HepG2 (cell line): ENCODE measurements around the gene SIRPB2. TPM values are rescaled to one million over a fixed set of nuclear protein-coding genes. Genes with fewer than 3 reads are reported as not detected.

ENCODE experiments used
- ATAC-seq: fragments of 200-7000 bp; cut with Tn5 transposase; 3 replicates; pipeline ENCODE4 v1.9.1; 2020; ENCODE audit warnings: mild to moderate bottlenecking, moderate library complexity
- BruUV-seq: library from RNA; stranded (reverse); fragments of 400-500 nt; replicated peaks from 2 replicates; lab custom pipeline; 2021; lab: Mats Ljungman, UMichigan
- CTCF ChIA-PET: fragments of 300-600 bp; formaldehyde crosslinking; extraction: SDS; loops from one replicate; lab custom pipeline; 2021; ENCODE audit warnings: low total read pairs, inconsistent platforms, low intra/inter-chr PET ratio; lab: Yijun Ruan, JAX
- POLR2A ChIA-PET: fragments of 350-600 bp; sonication (Branson Sonifier 250); formaldehyde crosslinking; loops from one replicate; lab custom pipeline; 2020; ENCODE audit warnings: antibody characterized with exemption, inconsistent platforms; lab: Yijun Ruan, JAX
- DNase-seq: peaks from one replicate; pipeline ENCODE4 v3.0.0-alpha.2; 2015; ENCODE audit warnings: low spot score
- FAIRE-seq: peaks from 3 replicates; lab custom pipeline; 2011; peaks lifted over from hg19 to GRCh38; lab: Jason Lieb, UNC
- H2AFZ ChIP-seq: one replicate; pipeline ENCODE4 v1.6.1; 2011; ENCODE audit warnings: low read length, inconsistent platforms
- H3K27ac ChIP-seq: fragments of 300-600 bp; 3 replicates; pipeline ENCODE4 v1.8.0; 2011; ENCODE audit warnings: mixed run types, mild to moderate bottlenecking, mixed read lengths, low read length, inconsistent platforms; ENCODE audit not compliant: insufficient read depth; ENCODE audit errors: extremely low read length
- H3K27me3 ChIP-seq, 2 experiments: fragments of 200-600 bp in 1 of 2; 2 replicates in 1 of 2; 3 replicates in 1 of 2; pipeline versions ENCODE4 v1.6.0 to v1.8.0; 2011; ENCODE audit warnings: low read length in 2 of 2, mild to moderate bottlenecking in 2 of 2, moderate library complexity in 2 of 2, inconsistent platforms in 1 of 2; ENCODE audit not compliant: insufficient read depth in 2 of 2, control insufficient read depth in 1 of 2
- H3K36me3 ChIP-seq, 2 experiments: fragments of 200-600 bp in 1 of 2; replicated peaks in 1 of 2; 2 replicates in 1 of 2; 3 replicates in 1 of 2; pipeline versions ENCODE4 v1.5.1 to v1.8.0; 2011; ENCODE audit warnings: low read length in 2 of 2, inconsistent platforms in 1 of 2; ENCODE audit not compliant: insufficient read depth in 2 of 2, control insufficient read depth in 1 of 2
- H3K4me1 ChIP-seq: 2 replicates; pipeline ENCODE4 v1.5.1; 2012; ENCODE audit warnings: low read length, inconsistent platforms; ENCODE audit not compliant: insufficient read depth
- H3K4me2 ChIP-seq: 2 replicates; pipeline ENCODE4 v1.6.0; 2011; ENCODE audit warnings: low read depth, low read length, inconsistent platforms
- H3K4me3 ChIP-seq, 3 experiments: fragments of 200-600 bp in 1 of 3; sonication (generic), shearing (Covaris generic) in 1 of 3; replicated peaks in 1 of 3; 2 replicates each; pipeline ENCODE4 v1.5.1; 2011 to 2016; ENCODE audit warnings: low read length in 3 of 3, inconsistent platforms in 2 of 3, low read depth in 2 of 3, mild to moderate bottlenecking in 2 of 3, control low read depth in 1 of 3, mixed read lengths in 1 of 3; ENCODE audit not compliant: insufficient read depth in 1 of 3
- H3K79me2 ChIP-seq: one replicate; pipeline ENCODE4 v1.6.1; 2011; ENCODE audit warnings: low read length, inconsistent platforms; ENCODE audit not compliant: insufficient read depth
- H3K9ac ChIP-seq: 2 replicates; pipeline ENCODE4 v1.6.0; 2011; ENCODE audit warnings: mild to moderate bottlenecking, low read depth, low read length, inconsistent platforms; ENCODE audit not compliant: insufficient read depth
- H3K9me3 ChIP-seq: 2 replicates; pipeline ENCODE4 v1.5.1; 2012; ENCODE audit warnings: mild to moderate bottlenecking, low read length
- H4K20me1 ChIP-seq: 2 replicates; pipeline ENCODE4 v1.6.0; 2011; ENCODE audit warnings: inconsistent platforms, mild to moderate bottlenecking, low read length, moderate library complexity; ENCODE audit not compliant: insufficient read depth
- ELF3 ChIP-seq: IDR thresholded peaks from 2 replicates; pipeline ENCODE4 v1.6.1; 2016; ENCODE audit warnings: missing genetic modification reagents, missing compliant biosample characterization
- ERF ChIP-seq: IDR thresholded peaks from 2 replicates; pipeline ENCODE4 v1.6.1; 2018; ENCODE audit warnings: missing biosample characterization, missing genetic modification reagents
- HHEX ChIP-seq: IDR thresholded peaks from 2 replicates; pipeline ENCODE4 v1.6.1; 2016; ENCODE audit warnings: control low read depth
- MBNL3 ChIP-seq: fragments of 250-450 bp; sonication (Bioruptor Pico); conservative IDR thresholded peaks from 2 replicates; pipeline ENCODE4 v1.8.0; 2022; ENCODE audit warnings: mild to moderate bottlenecking, inconsistent platforms
- RXRB ChIP-seq: IDR thresholded peaks from 2 replicates; pipeline ENCODE4 v1.6.1; 2016; ENCODE audit warnings: borderline replicate concordance, missing genetic modification reagents, missing compliant biosample characterization
- ZNF441 ChIP-seq: sonication (generic); formaldehyde crosslinking; IDR thresholded peaks from 2 replicates; pipeline ENCODE4 v1.7.0; 2021; ENCODE audit warnings: missing genetic modification reagents, borderline replicate concordance
- WGBS: methylation state at CpG from one replicate; pipeline ENCODE4 v1.1.6; 2017; ENCODE audit warnings: low lambda C conversion rate; 5-methylcytosine and 5-hydroxymethylcytosine counted together
- in situ Hi-C: cut with HindIII; loops from 2 replicates; pipeline ENCODE4 v1.10.0; 2017; ENCODE audit warnings: low pct_unique_long_range_greater_than_20kb; ENCODE audit not compliant: extremely low pct_ligation_motif_present
- intact Hi-C: fragments of 100-400 bp; cut with micrococcal nuclease; formaldehyde crosslinking; loops from one replicate; pipeline ENCODE4 v1.10.0; 2022; ENCODE audit not compliant: unreplicated experiment
- polyA plus RNA-seq, 8 experiments: library from polyadenylated mRNA; depleted of rRNA in 3 of 8; stranded (reverse) in 7 of 8; unstranded in 1 of 8; fragments of >200 nt; fragmentation: Illumina TruSeq in 4 of 8; extraction: Trizol in 4 of 8; gene quantifications; 2 replicates each; pipeline versions ENCODE4 v1.2.1 to v1.2.3, GENCODE V29; 2011 to 2016; ENCODE audit warnings: low read depth in 4 of 8, missing spikeins in 1 of 8, mixed read lengths in 1 of 8; ENCODE audit not compliant: insufficient read depth in 1 of 8
- total RNA-seq, 5 experiments: library from RNA; depleted of rRNA; stranded (reverse); fragments of >200 nt; fragmentation: Illumina TruSeq; extraction: Trizol; gene quantifications; 2 replicates each; pipeline ENCODE4 v1.2.3, GENCODE V29; 2016; ENCODE audit warnings: low read depth in 1 of 5
- TF ChIP-seq, protein P1 (sequence below): sonication (generic); formaldehyde crosslinking; IDR thresholded peaks from 2 replicates; pipeline ENCODE4 v1.9.0; 2021; ENCODE audit warnings: missing genetic modification reagents, borderline replicate concordance
- TF ChIP-seq, protein P2 (sequence below): IDR thresholded peaks from 2 replicates; pipeline ENCODE4 v1.4.0; 2020; ENCODE audit warnings: mild to moderate bottlenecking, missing genetic modification reagents
- TF ChIP-seq, protein P3 (sequence below): fragments of 450-650 bp; IDR thresholded peaks from 2 replicates; pipeline ENCODE4 v1.6.1; 2017
- TF ChIP-seq, protein P4 (sequence below), 2 experiments: fragments of 450-650 bp in 1 of 2; sonication (generic) in 1 of 2; formaldehyde crosslinking; IDR thresholded peaks; 2 replicates each; pipeline versions ENCODE4 v1.5.0 to v1.8.0; 2020 to 2022; ENCODE audit warnings: mild to moderate bottlenecking in 1 of 2, missing genetic modification reagents in 1 of 2

SIRPB2 gene
- total and polyA plus RNA-seq, 2 of the 13 experiments (the other 11 are each of a cell fraction or from before 2014, with no cell fraction given): not detected

DNA sequence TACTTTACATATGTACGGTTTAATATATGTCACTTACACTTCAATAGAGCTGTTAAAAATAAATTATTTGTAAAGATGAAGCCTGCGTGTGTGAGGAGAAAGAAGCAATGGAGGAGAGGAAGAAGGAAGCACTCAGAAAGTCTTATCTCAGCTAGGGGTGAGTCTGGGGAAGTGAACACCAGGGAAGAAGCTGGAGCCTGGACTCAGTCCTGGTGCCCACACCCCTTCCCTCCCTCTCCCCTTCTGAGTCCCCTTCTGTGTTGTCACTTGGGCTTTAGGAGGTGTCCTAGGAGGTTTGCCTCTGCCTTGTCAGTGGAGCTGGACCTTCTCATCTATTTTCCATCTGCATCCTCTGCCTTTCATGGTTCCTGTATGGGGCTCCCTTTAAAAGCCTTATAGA, 1.9 kb downstream of the SIRPB2 start:
- Histone ChIP-seq H3K79me2 (no peaks in the 10 kb centered on the region), H3K4me1 (no peaks in the 10 kb centered on the region), H3K9ac (no peak overlapping the region), H3K9me3 (no peaks in the 10 kb centered on the region), H3K27me3 (peaks cover 2 to 26% of the 10 kb centered on the region in 2 experiments; a peak in 4 of 5 replicates), H3K4me2 (no peak overlapping the region), H3K27ac (no peak overlapping the region), H2AFZ (no peak overlapping the region), H3K36me3 (no peaks in the 10 kb centered on the region), H3K4me3 (no peak overlapping the region), H4K20me1 (no peaks in the 10 kb centered on the region)
- WGBS: 17% methylated on average over 2 of the region's 2 CpGs
- ChIA-PET POLR2A (no interaction called here), CTCF (no interaction called here)
- intact Hi-C loops: no loop called here
- in situ Hi-C loops: no loop called here
- TF ChIP-seq HHEX: no peak
- TF ChIP-seq, protein P1, sequence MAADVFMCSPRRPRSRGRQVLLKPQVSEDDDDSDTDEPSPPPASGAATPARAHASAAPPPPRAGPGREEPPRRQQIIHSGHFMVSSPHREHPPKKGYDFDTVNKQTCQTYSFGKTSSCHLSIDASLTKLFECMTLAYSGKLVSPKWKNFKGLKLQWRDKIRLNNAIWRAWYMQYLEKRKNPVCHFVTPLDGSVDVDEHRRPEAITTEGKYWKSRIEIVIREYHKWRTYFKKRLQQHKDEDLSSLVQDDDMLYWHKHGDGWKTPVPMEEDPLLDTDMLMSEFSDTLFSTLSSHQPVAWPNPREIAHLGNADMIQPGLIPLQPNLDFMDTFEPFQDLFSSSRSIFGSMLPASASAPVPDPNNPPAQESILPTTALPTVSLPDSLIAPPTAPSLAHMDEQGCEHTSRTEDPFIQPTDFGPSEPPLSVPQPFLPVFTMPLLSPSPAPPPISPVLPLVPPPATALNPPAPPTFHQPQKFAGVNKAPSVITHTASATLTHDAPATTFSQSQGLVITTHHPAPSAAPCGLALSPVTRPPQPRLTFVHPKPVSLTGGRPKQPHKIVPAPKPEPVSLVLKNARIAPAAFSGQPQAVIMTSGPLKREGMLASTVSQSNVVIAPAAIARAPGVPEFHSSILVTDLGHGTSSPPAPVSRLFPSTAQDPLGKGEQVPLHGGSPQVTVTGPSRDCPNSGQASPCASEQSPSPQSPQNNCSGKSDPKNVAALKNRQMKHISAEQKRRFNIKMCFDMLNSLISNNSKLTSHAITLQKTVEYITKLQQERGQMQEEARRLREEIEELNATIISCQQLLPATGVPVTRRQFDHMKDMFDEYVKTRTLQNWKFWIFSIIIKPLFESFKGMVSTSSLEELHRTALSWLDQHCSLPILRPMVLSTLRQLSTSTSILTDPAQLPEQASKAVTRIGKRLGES (CRISPR knock-in tag): no peak
- no peak for TF ChIP-seq MBNL3 (CRISPR knock-in tag)
- TF ChIP-seq RXRB (CRISPR knock-in tag): no peak
- TF ChIP-seq, protein P2, sequence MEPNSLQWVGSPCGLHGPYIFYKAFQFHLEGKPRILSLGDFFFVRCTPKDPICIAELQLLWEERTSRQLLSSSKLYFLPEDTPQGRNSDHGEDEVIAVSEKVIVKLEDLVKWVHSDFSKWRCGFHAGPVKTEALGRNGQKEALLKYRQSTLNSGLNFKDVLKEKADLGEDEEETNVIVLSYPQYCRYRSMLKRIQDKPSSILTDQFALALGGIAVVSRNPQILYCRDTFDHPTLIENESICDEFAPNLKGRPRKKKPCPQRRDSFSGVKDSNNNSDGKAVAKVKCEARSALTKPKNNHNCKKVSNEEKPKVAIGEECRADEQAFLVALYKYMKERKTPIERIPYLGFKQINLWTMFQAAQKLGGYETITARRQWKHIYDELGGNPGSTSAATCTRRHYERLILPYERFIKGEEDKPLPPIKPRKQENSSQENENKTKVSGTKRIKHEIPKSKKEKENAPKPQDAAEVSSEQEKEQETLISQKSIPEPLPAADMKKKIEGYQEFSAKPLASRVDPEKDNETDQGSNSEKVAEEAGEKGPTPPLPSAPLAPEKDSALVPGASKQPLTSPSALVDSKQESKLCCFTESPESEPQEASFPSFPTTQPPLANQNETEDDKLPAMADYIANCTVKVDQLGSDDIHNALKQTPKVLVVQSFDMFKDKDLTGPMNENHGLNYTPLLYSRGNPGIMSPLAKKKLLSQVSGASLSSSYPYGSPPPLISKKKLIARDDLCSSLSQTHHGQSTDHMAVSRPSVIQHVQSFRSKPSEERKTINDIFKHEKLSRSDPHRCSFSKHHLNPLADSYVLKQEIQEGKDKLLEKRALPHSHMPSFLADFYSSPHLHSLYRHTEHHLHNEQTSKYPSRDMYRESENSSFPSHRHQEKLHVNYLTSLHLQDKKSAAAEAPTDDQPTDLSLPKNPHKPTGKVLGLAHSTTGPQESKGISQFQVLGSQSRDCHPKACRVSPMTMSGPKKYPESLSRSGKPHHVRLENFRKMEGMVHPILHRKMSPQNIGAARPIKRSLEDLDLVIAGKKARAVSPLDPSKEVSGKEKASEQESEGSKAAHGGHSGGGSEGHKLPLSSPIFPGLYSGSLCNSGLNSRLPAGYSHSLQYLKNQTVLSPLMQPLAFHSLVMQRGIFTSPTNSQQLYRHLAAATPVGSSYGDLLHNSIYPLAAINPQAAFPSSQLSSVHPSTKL (CRISPR knock-in tag): no peak
- TF ChIP-seq, protein P3, sequence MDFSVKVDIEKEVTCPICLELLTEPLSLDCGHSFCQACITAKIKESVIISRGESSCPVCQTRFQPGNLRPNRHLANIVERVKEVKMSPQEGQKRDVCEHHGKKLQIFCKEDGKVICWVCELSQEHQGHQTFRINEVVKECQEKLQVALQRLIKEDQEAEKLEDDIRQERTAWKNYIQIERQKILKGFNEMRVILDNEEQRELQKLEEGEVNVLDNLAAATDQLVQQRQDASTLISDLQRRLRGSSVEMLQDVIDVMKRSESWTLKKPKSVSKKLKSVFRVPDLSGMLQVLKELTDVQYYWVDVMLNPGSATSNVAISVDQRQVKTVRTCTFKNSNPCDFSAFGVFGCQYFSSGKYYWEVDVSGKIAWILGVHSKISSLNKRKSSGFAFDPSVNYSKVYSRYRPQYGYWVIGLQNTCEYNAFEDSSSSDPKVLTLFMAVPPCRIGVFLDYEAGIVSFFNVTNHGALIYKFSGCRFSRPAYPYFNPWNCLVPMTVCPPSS: no peak
- no peak for TF ChIP-seq ZNF441 (CRISPR knock-in tag)
- TF ChIP-seq, protein P4, sequence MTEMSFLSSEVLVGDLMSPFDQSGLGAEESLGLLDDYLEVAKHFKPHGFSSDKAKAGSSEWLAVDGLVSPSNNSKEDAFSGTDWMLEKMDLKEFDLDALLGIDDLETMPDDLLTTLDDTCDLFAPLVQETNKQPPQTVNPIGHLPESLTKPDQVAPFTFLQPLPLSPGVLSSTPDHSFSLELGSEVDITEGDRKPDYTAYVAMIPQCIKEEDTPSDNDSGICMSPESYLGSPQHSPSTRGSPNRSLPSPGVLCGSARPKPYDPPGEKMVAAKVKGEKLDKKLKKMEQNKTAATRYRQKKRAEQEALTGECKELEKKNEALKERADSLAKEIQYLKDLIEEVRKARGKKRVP (CRISPR knock-in tag; IDR thresholded peaks at IDR 0.05): no peak
- no peak for TF ChIP-seq ERF
- TF ChIP-seq ELF3 (CRISPR knock-in tag): no peak
- FAIRE-seq (no peak), DNase-seq (no peak), ATAC-seq (no peak)
- BruUV-seq: no TSS peak
